Stomach (tissue), 9 donors: ENCODE measurements around the gene FAM241B. TPM values are rescaled to one million over a fixed set of nuclear protein-coding genes. Genes with fewer than 3 reads are reported as not detected.

Experiments used
- DNase-seq, 2 donors: peaks; one replicate each; pipeline versions ENCODE4 v3.0.0 to v3.0.0-alpha.2; 2013 to 2019
- H3K27ac ChIP-seq, 5 donors: fragments of 200-600 bp in 4 of 5; sonication (generic) in 4 of 5; one replicate each; pipeline ENCODE4 v1.5.1; 2013 to 2019; ENCODE audit warnings: mild to moderate bottlenecking in 1 of 5, moderate library complexity in 1 of 5
- H3K27me3 ChIP-seq, 3 donors: fragments of 200-600 bp; sonication (generic); one replicate each; pipeline ENCODE4 v1.5.1; 2017 to 2019; ENCODE audit warnings: mixed run types in 1 of 3
- H3K36me3 ChIP-seq, 4 donors: fragments of 200-600 bp; sonication (generic); 1 replicate in 3 of 4; 2 replicates in 1 of 4; pipeline ENCODE4 v1.5.1; 2016 to 2019
- H3K4me1 ChIP-seq, 4 donors: fragments of 200-600 bp; sonication (generic); one replicate each; pipeline ENCODE4 v1.5.1; 2016 to 2019
- H3K4me3 ChIP-seq, 4 donors: fragments of 200-600 bp; sonication (generic) in 3 of 4; one replicate each; pipeline ENCODE4 v1.5.1; 2016 to 2019; ENCODE audit warnings: mild to moderate bottlenecking in 1 of 4
- H3K9me3 ChIP-seq, 4 donors: fragments of 200-600 bp; sonication (generic); one replicate each; pipeline ENCODE4 v1.5.1; 2016 to 2019
- CTCF ChIP-seq, 7 experiments: fragments of 450-650 bp in 4 of 7; fragments of 200-600 bp in 3 of 7; sonication (generic) in 3 of 7; IDR thresholded peaks; one replicate each; pipeline ENCODE4 v1.5.1; 2016 to 2019; ENCODE audit warnings: antibody characterized with exemption in 7 of 7, control low read depth in 2 of 7, mild to moderate bottlenecking in 1 of 7
- EP300 ChIP-seq: sonication (generic); formaldehyde crosslinking; IDR thresholded peaks from one replicate; pipeline ENCODE4 v1.6.1; 2017; ENCODE audit warnings: antibody characterized with exemption
- POLR2A ChIP-seq, 4 donors: fragments of 450-650 bp; IDR thresholded peaks; one replicate each; pipeline ENCODE4 v1.6.1; 2016; ENCODE audit warnings: antibody characterized with exemption in 4 of 4, control low read depth in 2 of 4, mild to moderate bottlenecking in 1 of 4, moderate library complexity in 1 of 4
- POLR2AphosphoS5 ChIP-seq, 3 donors: sonication (generic); formaldehyde crosslinking; IDR thresholded peaks; one replicate each; pipeline ENCODE4 v1.6.1; 2016; ENCODE audit warnings: antibody characterized with exemption in 3 of 3
- WGBS, 5 donors: extraction: QIAGEN DNeasy Blood & Tissue Kit in 3 of 5; methylation state at CpG; one replicate each; pipeline versions ENCODE4 v1.1.5 to v1.1.7; 2013 to 2018; 5-methylcytosine and 5-hydroxymethylcytosine counted together
- intact Hi-C: fragments of 100-400 bp; cut with DNase I; formaldehyde crosslinking; loops from one replicate; pipeline ENCODE4 v1.15.1; 2023; ENCODE audit warnings: low total_unique reads
- polyA plus RNA-seq, 3 donors: library from polyadenylated mRNA; stranded (reverse); fragments of 200-250 nt; gene quantifications; one replicate each; pipeline ENCODE4 v1.2.3, GENCODE V29; 2013
- total RNA-seq, 5 donors: library from RNA; depleted of rRNA; stranded (reverse); fragments of >200 nt; gene quantifications; one replicate each; pipeline versions ENCODE4 v1.1.0 to v1.2.3, GENCODE V29; 2014 to 2016
- donor health status: healthy with polysubstance abuse.
- donor health status: Bipolar disorder and iron deficiency.
- donor health status: healthy.

Gene FAM241B
- total and polyA plus RNA-seq, 8 donors, result 0.55 to 7.4 (median 4.0) TPM; not detected in 3

- Histone ChIP-seq H3K4me3 (no peak overlapping the region), H3K27ac (no peak overlapping the region), H3K36me3 (no peaks in the 10 kb centered on the region), H3K4me1 (peaks cover 0 to 22% (median 0%) of the 10 kb centered on the region in 4 donors), H3K27me3 (peaks cover 0 to 56% (median 22%) of the 10 kb centered on the region in 3 donors), H3K9me3 (no peaks in the 10 kb centered on the region)
- intact Hi-C loops, result no loop called here
- TF ChIP-seq CTCF (IDR thresholded peaks at IDR 0.05), result no peak
- DNase-seq, result no peak
- 71 to 82% (median 80%) methylated on average over 9 of the region's 9 CpGs for WGBS, 5 donors
Measured at GRCh38 chr10:69663369-69663947, 33.4 kb downstream of the FAM241B start.

- intact Hi-C loops, result no loop called here
- DNase-seq, result no peak
- WGBS, 5 donors, result 54 to 76% (median 60%) methylated on average over 14 to 17 of the region's 17 CpGs
Measured at GRCh38 chr10:69665474-69666320, 35.6 kb downstream of the FAM241B start.

GRCh38 chr10:69666756-69667155, 36.7 kb downstream of the FAM241B start:
- H3K36me3 ChIP-seq, result no peaks in the 10 kb centered on the region
- intact Hi-C loops, result no loop called here
- DNase-seq, result no peak
- H3K4me3 ChIP-seq, result no peak overlapping the region
- peaks cover 0 to 18% (median 0%) of the 10 kb centered on the region in 4 donors for H3K4me1 ChIP-seq
- H3K27ac ChIP-seq, result no peak overlapping the region
- TF ChIP-seq EP300 (no peak), POLR2AphosphoS5 (IDR thresholded peaks at IDR 0.05) (no peak), CTCF (IDR thresholded peaks at IDR 0.05) (no peak), POLR2A (IDR thresholded peaks at IDR 0.05) (no peak)
- H3K9me3 ChIP-seq, result no peaks in the 10 kb centered on the region
- 78 to 94% (median 87%) methylated on average over 1 to 4 of the region's 4 CpGs for WGBS, 5 donors
- peaks cover 0 to 56% (median 19%) of the 10 kb centered on the region in 3 donors for H3K27me3 ChIP-seq

More at GRCh38 chr10:69665474-69666320, 35.6 kb downstream of the FAM241B start:
- H3K36me3 ChIP-seq, result no peaks in the 10 kb centered on the region
- H3K27ac ChIP-seq, result no peak overlapping the region
- no peak overlapping the region for H3K4me3 ChIP-seq
- peaks cover 0 to 59% (median 19%) of the 10 kb centered on the region in 3 donors for H3K27me3 ChIP-seq
- H3K4me1 ChIP-seq, result peaks cover 0 to 22% (median 0%) of the 10 kb centered on the region in 4 donors
- no peak for TF ChIP-seq CTCF (IDR thresholded peaks at IDR 0.05)
- H3K9me3 ChIP-seq, result no peaks in the 10 kb centered on the region

DNA sequence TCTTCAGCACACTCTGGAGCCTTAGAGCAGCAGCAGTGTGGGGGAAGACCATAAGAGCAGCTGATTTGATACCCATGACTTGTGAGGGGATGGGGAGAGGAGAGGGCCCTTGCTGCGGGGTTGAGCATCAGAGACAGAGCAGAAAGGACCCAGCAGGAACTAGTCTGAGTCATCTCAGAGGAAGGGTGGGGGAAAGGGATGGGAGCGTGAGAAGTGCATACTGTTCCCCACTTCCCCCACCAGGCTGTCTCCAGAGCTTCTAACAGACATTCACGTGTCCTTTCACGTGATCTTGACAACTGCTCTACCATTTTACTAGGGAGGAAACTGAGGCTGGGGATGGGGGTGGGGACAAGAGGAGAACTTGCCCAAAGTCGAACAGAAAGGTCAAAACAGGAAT, 38.7 kb downstream of the FAM241B start:
- H3K36me3 ChIP-seq, result no peaks in the 10 kb centered on the region
- intact Hi-C loops, result no loop called here
- DNase-seq, result no peak
- H3K4me3 ChIP-seq, result no peak overlapping the region
- no peaks in the 10 kb centered on the region for H3K4me1 ChIP-seq
- H3K9me3 ChIP-seq, result no peaks in the 10 kb centered on the region
- no peak overlapping the region for H3K27ac ChIP-seq
- peaks cover 0 to 62% (median 19%) of the 10 kb centered on the region in 3 donors for H3K27me3 ChIP-seq
- WGBS, 5 donors, result 74 to 85% (median 77%) methylated on average over 5 of the region's 5 CpGs
- TF ChIP-seq POLR2AphosphoS5 (IDR thresholded peaks at IDR 0.05) (no peak), POLR2A (IDR thresholded peaks at IDR 0.05) (no peak), CTCF (IDR thresholded peaks at IDR 0.05) (no peak), EP300 (no peak)
